Measurements from ENCODE around the gene C1orf232.
A peak's percentile ranks its signal among the peaks of the same experiment; 100 is the strongest.

C1orf232 gene

GRCh38 chr1:26175346-26175745 lies 6.6 kb upstream of the C1orf232 start:
- no peak for DNase-seq

GRCh38 chr1:26171084-26172072 lies 2.6 kb upstream of the C1orf232 start, which contains the start of gene ZNF593OS:
TSS of gene ZNF593OS (minus strand) at chr1:26171832. CDS start at chr1:26171661, 171 bp downstream.
- no peak for DNase-seq

- no peak for DNase-seq
Observed at GRCh38 chr1:26170472-26170821, 1.7 kb upstream of the C1orf232 start.

- DNase-seq: peak; percentile 65 to 80
Observed at GRCh38 chr1:26169669-26170471, 1.1 kb upstream of the C1orf232 start, which contains the start of gene ZNF593. TSS of gene ZNF593 (plus strand) at chr1:26169908. CDS start at chr1:26169984, 76 bp downstream.

GRCh38 chr1:26169198-26169554 lies 413 bp upstream of the C1orf232 start:
- no peak for DNase-seq

- DNase-seq: no peak
Observed at GRCh38 chr1:26166719-26167281, 2.0 kb downstream of the C1orf232 start.

GRCh38 chr1:26164861-26165842 lies 3.6 kb downstream of the C1orf232 start:
- DNase-seq: no peak

- DNase-seq: peak in 1 of 2 donors; percentile 46
Observed at GRCh38 chr1:26164036-26164860, 4.5 kb downstream of the C1orf232 start.

GRCh38 chr1:26163684-26164035 lies 5.1 kb downstream of the C1orf232 start:
- no peak for DNase-seq

- DNase-seq: no peak
Observed at GRCh38 chr1:26162220-26162709, 6.5 kb downstream of the C1orf232 start.

GRCh38 chr1:26161415-26162219 lies 7.1 kb downstream of the C1orf232 start:
- peak in 1 of 2 donors; percentile 56 for DNase-seq

GRCh38 chr1:26160527-26161414 lies 8.0 kb downstream of the C1orf232 start:
- no peak for DNase-seq

- DNase-seq: no peak
Observed at GRCh38 chr1:26159743-26160039, 9.1 kb downstream of the C1orf232 start.

- no peak for DNase-seq
Observed at GRCh38 chr1:26158908-26159742, 9.6 kb downstream of the C1orf232 start, which contains the start of gene FAM110D. TSS of gene FAM110D (plus strand) at chr1:26159079. CDS start at chr1:26161292, 2,213 bp downstream.

- DNase-seq: no peak
Observed at GRCh38 chr1:26158271-26158907, 10.4 kb downstream of the C1orf232 start.

GRCh38 chr1:26156285-26157038 lies 12.3 kb downstream of the C1orf232 start:
- DNase-seq: no peak
